Esophagus squamous epithelium (tissue), 5 donors: ENCODE measurements around the gene SACM1L. TPM values are rescaled to one million over a fixed set of nuclear protein-coding genes. Genes with fewer than 3 reads are reported as not detected.

Source experiments
- DNase-seq: peaks from one replicate; lab custom pipeline; 2025; lab: John Stamatoyannopoulos, UW
- H3K27ac ChIP-seq, 4 donors: fragments of 200-600 bp; sonication (generic); one replicate each; pipeline ENCODE4 v1.5.1; 2016 to 2019; ENCODE audit warnings: mild to moderate bottlenecking in 1 of 4
- H3K27me3 ChIP-seq, 4 donors: fragments of 200-600 bp; sonication (generic); 1 replicate in 3 of 4; 2 replicates in 1 of 4; pipeline versions ENCODE4 v1.5.1 to v1.6.0; 2017 to 2021; ENCODE audit warnings: antibody characterized with exemption in 1 of 4
- H3K36me3 ChIP-seq, 3 donors: fragments of 200-600 bp; sonication (generic); one replicate each; pipeline ENCODE4 v1.5.1; 2016 to 2019
- H3K4me1 ChIP-seq, 3 donors: fragments of 200-600 bp; sonication (generic); one replicate each; pipeline ENCODE4 v1.5.1; 2017 to 2019
- H3K4me3 ChIP-seq, 4 donors: fragments of 200-600 bp; sonication (generic); 1 replicate in 3 of 4; 2 replicates in 1 of 4; pipeline ENCODE4 v1.5.1; 2016 to 2019; ENCODE audit warnings: mild to moderate bottlenecking in 2 of 4, moderate library complexity in 1 of 4
- H3K9me3 ChIP-seq, 3 donors: fragments of 200-600 bp; sonication (generic); one replicate each; pipeline ENCODE4 v1.5.1; 2016 to 2019
- CTCF ChIP-seq, 6 experiments: fragments of 450-650 bp in 4 of 6; fragments of 200-600 bp in 2 of 6; sonication (generic) in 2 of 6; IDR thresholded peaks; one replicate each; pipeline ENCODE4 v1.5.1; 2016 to 2019; ENCODE audit warnings: antibody characterized with exemption in 6 of 6, mild to moderate bottlenecking in 4 of 6, moderate library complexity in 4 of 6
- POLR2A ChIP-seq, 4 donors: fragments of 450-650 bp; IDR thresholded peaks; one replicate each; pipeline ENCODE4 v1.6.1; 2017; ENCODE audit warnings: antibody characterized with exemption in 4 of 4, mild to moderate bottlenecking in 4 of 4, moderate library complexity in 3 of 4
- WGBS, 2 donors: methylation state at CpG; one replicate each; pipeline ENCODE4 v1.1.5; 2018; 5-methylcytosine and 5-hydroxymethylcytosine counted together
- intact Hi-C: fragments of 100-400 bp; cut with DNase I; formaldehyde crosslinking; loops from one replicate; pipeline ENCODE4 v1.15.0; 2022
- total RNA-seq, 4 donors: library from RNA; depleted of rRNA; stranded (reverse); fragments of >200 nt; gene quantifications; one replicate each; pipeline ENCODE4 v1.1.0, GENCODE V29; 2016
- donor health status: DM: yes; HTN: yes; CAD: no.

Gene SACM1L
- total RNA-seq, 4 donors from 2014 or later, result 22.7 to 42.2 (median 27.2) TPM

GRCh38 chr3:45759851-45760250 is 70.7 kb downstream of the SACM1L start:
- Histone ChIP-seq H3K27ac (no peak overlapping the region), H3K4me1 (no peaks in the 10 kb centered on the region), H3K27me3 (peaks cover 0 to 22% (median 0%) of the 10 kb centered on the region in 4 donors), H3K9me3 (no peaks in the 10 kb centered on the region), H3K36me3 (no peaks in the 10 kb centered on the region), H3K4me3 (no peak overlapping the region)
- WGBS, 2 donors, result 90 to 94% methylated on average over 2 to 8 of the region's 12 CpGs
- intact Hi-C loops, result loop anchor here (5.0 kb wide), 1 partner anchor 162 kb away; no protein-coding TSS in a partner anchor
- no peak for DNase-seq
- TF ChIP-seq POLR2A (IDR thresholded peaks at IDR 0.05) (no peak), CTCF (IDR thresholded peaks at IDR 0.05) (no peak)

- Histone ChIP-seq H3K9me3 (no peaks in the 10 kb centered on the region), H3K4me1 (no peaks in the 10 kb centered on the region), H3K4me3 (no peak overlapping the region), H3K27me3 (peaks cover 0 to 22% (median 0%) of the 10 kb centered on the region in 4 donors), H3K27ac (no peak overlapping the region), H3K36me3 (no peaks in the 10 kb centered on the region)
- TF ChIP-seq CTCF (IDR thresholded peaks at IDR 0.05) (peak; percentile 58 to 76 (median 64)), POLR2A (IDR thresholded peaks at IDR 0.05) (no peak)
- 34 to 42% methylated on average over 11 to 12 of the region's 14 CpGs for WGBS, 2 donors
- DNase-seq, result no peak
- intact Hi-C loops, result no loop called here
Observed at GRCh38 chr3:45760878-45761711, 71.9 kb downstream of the SACM1L start.

GRCh38 chr3:45761831-45762230 is 72.6 kb downstream of the SACM1L start:
- H3K4me1 ChIP-seq, result no peaks in the 10 kb centered on the region
- TF ChIP-seq CTCF (IDR thresholded peaks at IDR 0.05) (no peak), POLR2A (IDR thresholded peaks at IDR 0.05) (no peak)
- intact Hi-C loops, result no loop called here
- no peak overlapping the region for H3K27ac ChIP-seq
- no peaks in the 10 kb centered on the region for H3K36me3 ChIP-seq
- WGBS, 2 donors, result 84 to 100% methylated on average over 2 to 5 of the region's 10 CpGs
- no peak overlapping the region for H3K4me3 ChIP-seq
- no peak for DNase-seq
- H3K27me3 ChIP-seq, result peaks cover 0 to 22% (median 0%) of the 10 kb centered on the region in 4 donors
- H3K9me3 ChIP-seq, result no peaks in the 10 kb centered on the region

GRCh38 chr3:45762647-45763302 is 73.6 kb downstream of the SACM1L start:
- TF ChIP-seq POLR2A (IDR thresholded peaks at IDR 0.05) (no peak), CTCF (IDR thresholded peaks at IDR 0.05) (no peak)
- intact Hi-C loops, result no loop called here
- Histone ChIP-seq H3K36me3 (no peaks in the 10 kb centered on the region), H3K4me1 (no peaks in the 10 kb centered on the region), H3K9me3 (no peaks in the 10 kb centered on the region), H3K4me3 (no peak overlapping the region), H3K27me3 (peaks cover 0 to 22% (median 0%) of the 10 kb centered on the region in 4 donors), H3K27ac (no peak overlapping the region)
- 82 to 83% methylated on average over 13 to 16 of the region's 19 CpGs for WGBS, 2 donors
- DNase-seq, result no peak

- TF ChIP-seq CTCF (IDR thresholded peaks at IDR 0.05) (no peak), POLR2A (IDR thresholded peaks at IDR 0.05) (no peak)
- WGBS, 2 donors, result 74 to 91% methylated on average over 4 to 5 of the region's 5 CpGs
- Histone ChIP-seq H3K27ac (no peak overlapping the region), H3K4me1 (no peaks in the 10 kb centered on the region), H3K27me3 (peaks cover 0 to 22% (median 0%) of the 10 kb centered on the region in 4 donors), H3K9me3 (no peaks in the 10 kb centered on the region), H3K4me3 (no peak overlapping the region), H3K36me3 (no peaks in the 10 kb centered on the region)
- intact Hi-C loops, result no loop called here
- no peak for DNase-seq
Observed at GRCh38 chr3:45763303-45763675, 74.1 kb downstream of the SACM1L start.
